GM10266 (cell line): ENCODE data around the gene PER2.

Experiments
- DNase-seq: peaks from one replicate; pipeline ENCODE4 v3.0.0; 2012; ENCODE audit errors: extremely low spot score
- TF ChIP-seq, protein P1 (sequence below): IDR thresholded peaks from 2 replicates; pipeline ENCODE4 v1.5.1; 2012; ENCODE audit warnings: mild to moderate bottlenecking, low read depth; ENCODE audit not compliant: control insufficient read depth, insufficient read depth; ENCODE audit errors: missing control alignments

Gene PER2

GRCh38 chr2:238306672-238306998 is 18.2 kb upstream of the PER2 start:
- TF ChIP-seq, protein P1, sequence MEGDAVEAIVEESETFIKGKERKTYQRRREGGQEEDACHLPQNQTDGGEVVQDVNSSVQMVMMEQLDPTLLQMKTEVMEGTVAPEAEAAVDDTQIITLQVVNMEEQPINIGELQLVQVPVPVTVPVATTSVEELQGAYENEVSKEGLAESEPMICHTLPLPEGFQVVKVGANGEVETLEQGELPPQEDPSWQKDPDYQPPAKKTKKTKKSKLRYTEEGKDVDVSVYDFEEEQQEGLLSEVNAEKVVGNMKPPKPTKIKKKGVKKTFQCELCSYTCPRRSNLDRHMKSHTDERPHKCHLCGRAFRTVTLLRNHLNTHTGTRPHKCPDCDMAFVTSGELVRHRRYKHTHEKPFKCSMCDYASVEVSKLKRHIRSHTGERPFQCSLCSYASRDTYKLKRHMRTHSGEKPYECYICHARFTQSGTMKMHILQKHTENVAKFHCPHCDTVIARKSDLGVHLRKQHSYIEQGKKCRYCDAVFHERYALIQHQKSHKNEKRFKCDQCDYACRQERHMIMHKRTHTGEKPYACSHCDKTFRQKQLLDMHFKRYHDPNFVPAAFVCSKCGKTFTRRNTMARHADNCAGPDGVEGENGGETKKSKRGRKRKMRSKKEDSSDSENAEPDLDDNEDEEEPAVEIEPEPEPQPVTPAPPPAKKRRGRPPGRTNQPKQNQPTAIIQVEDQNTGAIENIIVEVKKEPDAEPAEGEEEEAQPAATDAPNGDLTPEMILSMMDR = no peak
- DNase-seq = no peak

GRCh38 chr2:238305965-238306671 is 17.7 kb upstream of the PER2 start:
- TF ChIP-seq, protein P1 = no peak
- no peak for DNase-seq

DNA sequence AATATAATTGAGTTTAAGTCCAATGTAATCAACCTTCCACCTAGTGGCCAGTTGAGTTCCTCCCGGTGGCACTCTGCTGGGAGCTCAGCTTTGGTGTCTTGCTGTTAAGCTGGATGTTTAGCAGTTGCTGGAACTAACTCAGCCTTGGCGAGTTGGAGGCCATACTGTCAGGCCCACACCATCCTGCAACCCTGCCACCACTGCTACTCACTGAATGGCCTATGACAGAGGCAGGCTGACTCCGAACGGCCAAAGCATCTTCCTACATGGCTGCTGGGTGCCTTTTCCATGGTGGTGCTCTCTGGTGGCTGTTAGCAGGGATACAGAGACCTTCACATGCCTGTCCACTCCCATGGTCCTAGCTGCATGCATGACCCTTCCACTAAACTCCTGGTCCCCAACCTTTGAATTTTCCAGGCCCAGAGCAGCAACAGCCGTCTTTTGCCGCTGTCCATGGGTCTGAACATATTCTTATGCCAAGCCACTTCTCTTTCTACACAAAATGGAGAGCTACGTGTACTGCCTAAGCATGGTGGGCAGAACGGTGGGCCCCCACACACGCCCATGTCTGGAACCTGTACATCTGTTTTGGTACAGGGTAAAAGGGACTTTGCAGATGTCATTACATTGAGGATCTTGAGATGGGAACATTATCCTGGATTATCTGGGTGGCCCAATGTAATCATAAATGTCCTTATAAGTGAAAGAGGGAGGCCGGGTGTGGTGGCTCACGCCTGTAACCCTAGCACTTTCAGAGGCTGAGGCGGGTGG is 16.9 kb upstream of the PER2 start:
- TF ChIP-seq, protein P1 = peak; percentile 30
- DNase-seq = no peak

DNA sequence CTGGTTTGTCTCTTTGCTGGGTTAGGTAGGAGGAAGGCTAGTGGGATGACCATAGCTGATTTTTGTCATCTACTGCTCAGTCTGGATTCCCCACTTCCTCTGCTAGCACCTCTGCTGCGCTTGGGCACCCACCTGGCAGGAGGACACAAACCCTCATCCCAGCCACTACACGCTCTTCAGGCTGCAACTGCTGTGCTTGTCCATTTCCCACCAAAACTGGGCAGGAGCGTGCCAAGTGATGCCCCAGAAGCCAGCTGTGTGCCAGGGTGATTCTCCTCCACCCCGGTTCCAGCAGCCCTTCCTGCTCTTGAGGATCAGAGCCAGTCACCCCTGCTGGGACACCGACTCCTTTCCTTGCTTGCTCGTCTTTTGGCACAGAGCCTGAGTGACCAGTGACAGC is 15.7 kb upstream of the PER2 start:
- DNase-seq = no peak
- TF ChIP-seq, protein P1 = no peak

DNA sequence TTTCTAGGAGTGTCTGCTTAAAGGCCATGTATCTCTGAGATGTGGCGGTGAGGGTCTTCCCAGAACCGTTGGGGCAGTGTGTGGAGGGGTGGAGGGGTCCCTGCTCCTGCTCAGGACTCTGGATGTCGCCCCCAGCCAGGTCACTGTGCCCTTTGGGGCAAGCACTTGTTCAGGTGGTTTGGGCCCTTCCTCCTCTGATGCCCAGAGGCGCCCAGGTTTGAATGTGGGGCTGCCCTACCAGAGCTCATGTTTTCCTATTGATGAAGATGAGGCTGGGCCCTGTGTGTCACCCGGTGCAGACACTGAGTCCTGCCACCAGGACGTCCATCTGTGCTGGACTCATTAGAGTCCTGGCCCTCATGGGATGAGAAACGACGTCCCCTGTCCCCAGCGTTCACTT is 14.3 kb upstream of the PER2 start:
- TF ChIP-seq, protein P1 = no peak

DNA sequence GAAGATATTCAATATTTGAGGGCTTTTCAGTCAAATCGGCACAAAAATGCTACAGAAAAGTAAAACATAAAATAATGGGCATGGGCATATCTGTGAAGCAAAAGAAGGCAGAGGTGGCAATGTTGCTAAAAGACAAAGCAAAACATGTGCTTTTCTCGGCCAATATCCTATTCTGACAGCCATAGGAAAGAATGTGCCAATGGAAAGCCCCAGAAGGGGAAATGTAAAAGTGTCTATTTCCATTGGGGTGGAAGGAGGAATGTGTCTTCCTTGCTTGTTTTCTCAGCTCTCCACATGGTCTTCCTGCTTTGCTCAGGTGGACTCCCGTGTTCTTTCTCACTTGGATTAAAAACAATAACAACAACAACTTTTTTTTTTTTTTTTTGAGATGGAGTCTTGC is 13.7 kb upstream of the PER2 start:
- no peak for DNase-seq
- TF ChIP-seq, protein P1 = no peak

More for the DNA sequence above, 14.3 kb upstream of the PER2 start:
- DNase-seq = no peak

DNA sequence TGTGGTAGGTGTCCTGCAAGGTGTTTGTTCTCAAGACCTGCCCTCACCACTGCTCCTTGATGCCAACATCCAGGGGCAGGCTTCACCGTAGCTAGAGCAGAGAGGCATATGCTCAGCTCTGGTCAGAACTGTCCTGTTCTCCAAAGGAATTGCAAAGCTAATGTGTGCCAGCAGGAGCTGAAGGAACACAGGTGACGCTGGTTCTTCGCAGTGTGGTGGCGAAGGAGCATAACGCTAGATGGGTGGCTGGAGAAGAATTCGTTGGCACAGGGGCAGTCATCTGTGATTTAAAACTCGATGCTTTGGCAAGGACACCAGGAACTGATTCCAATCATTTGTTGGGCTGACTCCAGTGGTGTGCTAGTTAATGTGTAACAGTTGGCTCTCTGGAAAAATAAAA is 11.4 kb upstream of the PER2 start:
- TF ChIP-seq, protein P1 = no peak
- no peak for DNase-seq
